Colonic mucosa (tissue), 4 donors: ENCODE data around the gene IRGC. TPM values are rescaled to one million over a fixed set of nuclear protein-coding genes. Genes with fewer than 3 reads are reported as not detected.

Source experiments
- DNase-seq: peaks from one replicate; pipeline ENCODE4 v3.0.0-alpha.2; 2020
- H3K27ac ChIP-seq: fragments of 200-600 bp; one replicate; pipeline ENCODE4 v1.8.0; 2021
- H3K27me3 ChIP-seq: fragments of 200-600 bp; one replicate; pipeline ENCODE4 v1.8.0; 2021
- H3K36me3 ChIP-seq: fragments of 200-600 bp; one replicate; pipeline ENCODE4 v1.8.0; 2021
- H3K4me1 ChIP-seq: fragments of 200-600 bp; one replicate; pipeline ENCODE4 v1.8.0; 2021; ENCODE audit warnings: mild to moderate bottlenecking
- H3K4me3 ChIP-seq: fragments of 200-600 bp; one replicate; pipeline ENCODE4 v1.8.0; 2021
- H3K9ac ChIP-seq, 2 donors: one replicate each; pipeline ENCODE4 v1.7.0; 2013; ENCODE audit warnings: control low read depth in 2 of 2, low read depth in 2 of 2, low read length in 2 of 2
- H3K9me3 ChIP-seq: fragments of 200-600 bp; one replicate; pipeline ENCODE4 v1.8.0; 2021
- intact Hi-C: fragments of 100-400 bp; cut with DNase I; formaldehyde crosslinking; loops from one replicate; pipeline ENCODE4 v1.14.1; 2022
- total RNA-seq, 2 donors: library from RNA; stranded (reverse); fragmentation: NEBNext Ultra II Directional in 1 of 2; extraction: Animal tissue kit (Norgen Biotek cat#: 25700) in 1 of 2; gene quantifications; one replicate each; pipeline ENCODE4 v1.2.1, GENCODE V29; 2021
- TF ChIP-seq, protein P1 (sequence below): fragments of 200-600 bp; IDR thresholded peaks from one replicate; pipeline ENCODE4 v1.8.0; 2022; ENCODE audit warnings: antibody characterized with exemption, mild to moderate bottlenecking
- donor health status: healthy.
- donor health status: DM: no; HTN: no; CAD: no.
- donor health status: DM: no; HTN: no; CAD: no.

Gene IRGC
- total RNA-seq, 2 donors from 2014 or later = not detected

DNA sequence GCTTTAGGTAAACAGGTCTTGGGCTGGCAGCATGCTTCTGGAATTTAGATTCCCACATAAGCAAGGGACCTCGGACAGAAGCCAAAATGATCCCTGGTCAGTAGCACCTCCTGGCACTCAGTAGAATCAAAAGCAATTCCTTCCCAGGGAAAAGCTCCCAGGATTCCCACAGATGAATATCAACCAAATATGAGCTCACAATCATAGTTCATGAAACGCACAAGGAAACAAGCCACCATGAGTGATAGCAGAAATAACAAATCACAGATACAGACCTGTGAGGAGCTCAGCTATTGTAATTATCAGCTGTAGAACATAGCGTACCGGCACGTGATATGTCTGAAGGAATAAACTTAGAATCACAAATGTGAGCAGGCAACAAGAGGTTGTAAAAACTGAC lies 24.1 kb upstream of the IRGC start:
- no peak for DNase-seq
- TF ChIP-seq, protein P1, sequence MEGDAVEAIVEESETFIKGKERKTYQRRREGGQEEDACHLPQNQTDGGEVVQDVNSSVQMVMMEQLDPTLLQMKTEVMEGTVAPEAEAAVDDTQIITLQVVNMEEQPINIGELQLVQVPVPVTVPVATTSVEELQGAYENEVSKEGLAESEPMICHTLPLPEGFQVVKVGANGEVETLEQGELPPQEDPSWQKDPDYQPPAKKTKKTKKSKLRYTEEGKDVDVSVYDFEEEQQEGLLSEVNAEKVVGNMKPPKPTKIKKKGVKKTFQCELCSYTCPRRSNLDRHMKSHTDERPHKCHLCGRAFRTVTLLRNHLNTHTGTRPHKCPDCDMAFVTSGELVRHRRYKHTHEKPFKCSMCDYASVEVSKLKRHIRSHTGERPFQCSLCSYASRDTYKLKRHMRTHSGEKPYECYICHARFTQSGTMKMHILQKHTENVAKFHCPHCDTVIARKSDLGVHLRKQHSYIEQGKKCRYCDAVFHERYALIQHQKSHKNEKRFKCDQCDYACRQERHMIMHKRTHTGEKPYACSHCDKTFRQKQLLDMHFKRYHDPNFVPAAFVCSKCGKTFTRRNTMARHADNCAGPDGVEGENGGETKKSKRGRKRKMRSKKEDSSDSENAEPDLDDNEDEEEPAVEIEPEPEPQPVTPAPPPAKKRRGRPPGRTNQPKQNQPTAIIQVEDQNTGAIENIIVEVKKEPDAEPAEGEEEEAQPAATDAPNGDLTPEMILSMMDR = no peak
- Histone ChIP-seq H3K4me3 (no peak overlapping the region), H3K27ac (no peak overlapping the region), H3K4me1 (no peaks in the 10 kb centered on the region), H3K9me3 (no peaks in the 10 kb centered on the region), H3K27me3 (no peaks in the 10 kb centered on the region), H3K36me3 (no peaks in the 10 kb centered on the region), H3K9ac (no peak overlapping the region)
- intact Hi-C loops = no loop called here

DNA sequence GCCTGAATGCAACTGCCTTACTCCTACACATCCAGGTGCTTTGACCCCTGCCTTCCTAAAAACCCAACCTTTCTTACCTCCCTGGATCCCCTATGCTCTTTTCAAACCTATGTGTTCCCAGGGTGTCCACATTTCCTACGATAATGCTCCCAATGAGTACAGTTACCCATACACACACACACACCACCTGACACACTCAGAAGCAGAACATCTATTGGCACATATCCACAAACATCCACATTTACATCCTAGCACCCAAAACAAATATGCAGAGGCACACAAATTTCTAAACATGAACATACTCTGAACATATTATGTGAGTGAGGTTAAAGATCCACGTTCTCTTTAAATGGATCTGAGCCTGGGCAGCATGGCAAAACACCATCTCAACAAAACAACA lies 23.5 kb upstream of the IRGC start:
- no peak for DNase-seq
- intact Hi-C loops = no loop called here
- Histone ChIP-seq H3K9ac (no peak overlapping the region), H3K4me3 (no peak overlapping the region), H3K27me3 (no peaks in the 10 kb centered on the region), H3K36me3 (no peaks in the 10 kb centered on the region), H3K9me3 (no peaks in the 10 kb centered on the region), H3K27ac (no peak overlapping the region), H3K4me1 (no peaks in the 10 kb centered on the region)
- TF ChIP-seq, protein P1 = no peak

DNA sequence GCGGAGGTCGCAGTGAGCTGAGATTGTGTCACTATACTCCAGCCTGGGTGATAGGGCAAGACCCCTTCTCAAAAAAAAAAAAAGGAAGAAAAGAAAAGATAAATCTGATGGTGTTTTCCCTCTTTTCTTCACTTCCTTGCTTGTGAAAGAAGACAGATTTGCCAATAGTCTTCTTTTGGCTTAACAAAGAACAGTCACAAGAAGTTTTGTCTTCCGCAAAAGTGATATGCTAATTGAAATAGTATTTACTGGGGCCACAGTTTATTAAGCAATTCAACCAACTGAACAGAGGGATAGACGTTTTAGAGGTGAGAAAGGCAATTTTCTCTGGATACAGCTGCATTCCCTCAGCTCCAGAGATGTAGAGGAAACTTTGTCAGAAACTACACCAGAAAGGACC lies 23.0 kb upstream of the IRGC start:
- Histone ChIP-seq H3K9me3 (no peaks in the 10 kb centered on the region), H3K9ac (no peak overlapping the region), H3K4me3 (no peak overlapping the region), H3K27ac (no peak overlapping the region), H3K36me3 (no peaks in the 10 kb centered on the region), H3K27me3 (no peaks in the 10 kb centered on the region), H3K4me1 (no peaks in the 10 kb centered on the region)
- DNase-seq = no peak
- TF ChIP-seq, protein P1 = no peak
- intact Hi-C loops = no loop called here

DNA sequence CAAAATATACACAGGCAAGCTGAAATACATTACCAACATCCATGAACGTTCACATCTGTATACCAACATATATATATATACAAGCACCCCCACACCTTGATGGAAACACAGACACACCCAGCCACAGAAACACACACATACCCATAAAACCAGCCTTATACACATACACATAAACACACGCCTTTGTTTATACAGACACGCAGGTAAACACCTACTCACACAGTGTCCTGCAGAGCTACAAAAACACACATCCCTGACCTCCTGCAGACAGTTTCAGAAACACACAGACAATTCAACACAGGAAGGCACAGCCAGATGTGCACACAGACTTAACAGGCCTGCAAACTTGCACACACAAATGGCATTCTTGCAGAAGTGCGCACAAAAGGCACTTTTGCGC lies 21.3 kb upstream of the IRGC start:
- DNase-seq = no peak

DNA sequence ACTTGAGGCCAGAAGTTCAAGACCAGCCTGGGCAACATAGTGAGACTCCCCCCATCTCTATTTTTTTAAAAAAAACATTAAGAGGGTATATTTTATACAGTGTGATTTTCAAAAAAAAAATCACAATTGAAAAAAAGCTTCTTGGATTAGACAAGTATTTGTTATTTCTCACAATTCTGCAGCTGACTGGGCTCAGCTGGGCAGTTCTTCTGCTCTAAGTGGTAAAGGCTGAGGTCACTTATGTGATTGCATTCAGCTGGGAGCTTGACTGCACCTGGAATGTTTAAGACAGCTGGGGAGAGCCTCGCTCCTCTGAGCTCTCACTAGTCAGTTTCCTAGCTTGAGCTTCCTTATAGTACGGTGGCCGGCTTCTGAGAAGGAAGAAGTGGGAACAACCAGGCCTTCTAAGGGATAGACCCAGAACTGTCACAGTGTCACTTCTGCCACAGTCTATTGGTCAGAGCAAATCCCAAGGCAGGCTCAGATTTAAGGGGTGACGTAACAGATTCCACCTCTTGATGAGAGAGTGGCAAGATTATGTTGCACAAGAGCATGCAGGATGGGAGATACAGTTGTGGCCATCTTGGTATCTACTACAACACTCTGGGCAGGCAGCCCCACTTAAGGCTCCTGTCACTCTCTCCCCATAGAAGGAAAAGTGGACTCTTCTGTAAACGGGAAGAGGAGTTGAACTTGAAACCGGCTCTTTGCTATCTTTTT lies 19.7 kb upstream of the IRGC start:
- Histone ChIP-seq H3K9me3 (no peaks in the 10 kb centered on the region), H3K9ac (no peak overlapping the region), H3K27me3 (no peaks in the 10 kb centered on the region), H3K4me3 (no peak overlapping the region), H3K4me1 (no peaks in the 10 kb centered on the region), H3K36me3 (no peaks in the 10 kb centered on the region), H3K27ac (no peak overlapping the region)
- TF ChIP-seq, protein P1 = no peak
- intact Hi-C loops = no loop called here
- DNase-seq = no peak

More for the DNA sequence above, 21.3 kb upstream of the IRGC start:
- H3K9ac ChIP-seq = no peak overlapping the region
- H3K36me3 ChIP-seq = no peaks in the 10 kb centered on the region
- TF ChIP-seq, protein P1 = no peak
- no peak overlapping the region for H3K27ac ChIP-seq
- H3K4me3 ChIP-seq = no peak overlapping the region
- H3K9me3 ChIP-seq = no peaks in the 10 kb centered on the region
- intact Hi-C loops = no loop called here
- H3K4me1 ChIP-seq = no peaks in the 10 kb centered on the region
- no peaks in the 10 kb centered on the region for H3K27me3 ChIP-seq
